Measurements from ENCODE around the gene TEKT2.
A peak's percentile ranks its signal among the peaks of the same experiment; 100 is the strongest.

The TEKT2 gene

DNA sequence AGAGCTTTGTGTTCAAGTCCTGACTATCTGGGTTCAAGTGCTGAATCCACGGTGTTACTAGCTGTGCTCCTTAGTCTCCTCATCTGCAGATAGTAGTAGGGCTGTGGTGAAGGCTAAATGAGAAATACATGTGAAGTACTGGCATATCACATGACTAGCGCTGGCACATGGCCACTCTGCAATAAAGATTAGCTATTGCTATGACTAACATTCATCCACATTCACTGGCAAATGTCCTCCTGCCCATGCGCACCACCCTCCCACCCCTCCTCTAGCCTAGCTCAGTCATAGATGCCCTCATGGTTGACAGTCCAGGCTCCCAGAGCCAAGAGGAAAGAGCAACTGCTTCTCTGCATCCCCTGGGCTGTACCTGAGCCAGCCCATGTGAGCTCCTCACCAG is 49.6 kb downstream of the TEKT2 start:
- TF ChIP-seq, protein P1, sequence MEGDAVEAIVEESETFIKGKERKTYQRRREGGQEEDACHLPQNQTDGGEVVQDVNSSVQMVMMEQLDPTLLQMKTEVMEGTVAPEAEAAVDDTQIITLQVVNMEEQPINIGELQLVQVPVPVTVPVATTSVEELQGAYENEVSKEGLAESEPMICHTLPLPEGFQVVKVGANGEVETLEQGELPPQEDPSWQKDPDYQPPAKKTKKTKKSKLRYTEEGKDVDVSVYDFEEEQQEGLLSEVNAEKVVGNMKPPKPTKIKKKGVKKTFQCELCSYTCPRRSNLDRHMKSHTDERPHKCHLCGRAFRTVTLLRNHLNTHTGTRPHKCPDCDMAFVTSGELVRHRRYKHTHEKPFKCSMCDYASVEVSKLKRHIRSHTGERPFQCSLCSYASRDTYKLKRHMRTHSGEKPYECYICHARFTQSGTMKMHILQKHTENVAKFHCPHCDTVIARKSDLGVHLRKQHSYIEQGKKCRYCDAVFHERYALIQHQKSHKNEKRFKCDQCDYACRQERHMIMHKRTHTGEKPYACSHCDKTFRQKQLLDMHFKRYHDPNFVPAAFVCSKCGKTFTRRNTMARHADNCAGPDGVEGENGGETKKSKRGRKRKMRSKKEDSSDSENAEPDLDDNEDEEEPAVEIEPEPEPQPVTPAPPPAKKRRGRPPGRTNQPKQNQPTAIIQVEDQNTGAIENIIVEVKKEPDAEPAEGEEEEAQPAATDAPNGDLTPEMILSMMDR (conservative IDR thresholded peaks at IDR 0.05; ENCODE audit: control insufficient read depth, insufficient read depth, low read depth, low read length) = no peak
- peak; percentile 96 for DNase-seq (ENCODE audit: low read depth)
- no peak overlapping the region for H3K4me3 ChIP-seq (ENCODE audit: control insufficient read depth, low read depth, low read length)

DNA sequence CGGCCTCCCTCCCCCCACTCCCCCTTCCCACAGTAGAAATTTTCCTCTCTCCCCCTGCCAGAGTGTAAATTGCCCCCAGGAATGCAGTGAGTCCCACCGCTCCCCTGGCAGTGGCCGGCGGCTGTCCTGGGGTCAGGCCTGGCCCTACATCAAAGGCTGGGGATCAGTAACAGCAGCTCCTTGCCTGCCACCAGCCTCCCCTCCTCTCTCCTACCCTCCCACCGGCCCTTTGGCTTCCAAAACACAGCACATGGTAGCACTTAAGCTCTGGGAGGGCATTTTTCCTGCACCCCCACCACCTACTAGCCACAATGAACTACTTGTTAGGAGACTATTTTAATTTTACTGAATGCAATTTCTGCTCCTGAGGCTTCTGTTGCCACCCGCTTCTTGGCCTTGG is 50.1 kb downstream of the TEKT2 start:
- TF ChIP-seq, protein P1 (conservative IDR thresholded peaks at IDR 0.05; ENCODE audit: control insufficient read depth, insufficient read depth, low read depth, low read length) = no peak
- no peak overlapping the region for H3K4me3 ChIP-seq (ENCODE audit: control insufficient read depth, low read depth, low read length)
- no peak for DNase-seq (ENCODE audit: low read depth)

DNA sequence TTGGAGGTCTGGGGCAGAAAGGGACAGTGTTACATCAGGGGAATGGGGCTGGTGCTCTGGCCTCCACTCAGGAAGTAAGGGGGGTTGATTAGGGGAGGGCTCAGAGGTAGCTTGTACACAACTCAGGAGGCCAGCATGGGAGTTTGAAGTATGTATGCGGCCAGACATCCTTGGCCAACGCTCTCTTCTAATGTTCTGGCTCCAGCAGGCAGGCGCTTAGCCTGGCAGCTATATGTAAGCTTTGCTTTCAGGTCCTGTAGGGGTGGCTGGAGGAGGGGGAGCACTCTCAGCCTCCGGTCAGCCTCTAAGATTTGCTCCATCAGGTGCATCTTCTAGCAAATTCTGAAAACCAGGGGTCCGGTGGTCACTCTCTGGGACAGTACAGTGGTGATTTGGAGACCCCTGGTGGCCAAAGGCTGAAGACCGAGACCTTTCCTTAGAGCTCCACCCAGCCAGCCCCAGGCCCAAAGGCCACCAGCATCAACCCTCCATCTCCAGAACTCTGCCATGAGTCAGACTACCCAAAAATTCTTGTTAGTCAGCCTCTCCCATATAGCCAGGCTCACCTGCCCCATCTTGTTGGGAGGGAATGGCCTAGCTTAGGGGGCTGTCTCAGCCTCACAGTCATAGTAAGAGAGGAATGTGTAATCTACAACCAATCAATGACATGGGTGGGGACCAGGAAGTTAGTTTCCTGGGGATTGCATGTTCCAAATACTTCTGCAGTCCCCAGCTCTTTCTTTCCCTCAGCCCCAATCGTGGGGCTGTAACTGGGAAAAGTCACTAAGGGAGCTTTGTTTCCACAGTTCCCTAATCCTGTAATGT is 50.8 kb downstream of the TEKT2 start:
- DNase-seq (ENCODE audit: low read depth) = peak; percentile 58
- TF ChIP-seq, protein P1 (conservative IDR thresholded peaks at IDR 0.05; ENCODE audit: control insufficient read depth, insufficient read depth, low read depth, low read length) = peak; percentile 71
- no peak overlapping the region for H3K4me3 ChIP-seq (ENCODE audit: control insufficient read depth, low read depth, low read length)

DNA sequence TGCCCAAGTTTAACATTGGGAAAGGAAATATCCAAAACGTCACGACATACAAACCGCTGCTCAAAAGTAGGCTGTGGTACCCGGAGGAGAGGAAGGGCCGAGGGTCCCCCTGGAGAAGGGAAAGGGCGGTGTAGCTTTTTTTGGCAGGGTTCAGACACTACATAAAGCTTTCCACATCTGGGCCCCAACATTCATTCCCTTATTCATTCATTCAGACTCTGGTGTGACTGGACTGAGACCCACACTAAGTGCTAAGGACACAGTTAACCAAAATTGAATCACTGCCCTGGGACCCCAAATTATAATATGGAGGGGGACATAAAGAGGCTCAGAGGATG is 51.4 kb downstream of the TEKT2 start:
- no peak for DNase-seq (ENCODE audit: low read depth)
- TF ChIP-seq, protein P1 (conservative IDR thresholded peaks at IDR 0.05; ENCODE audit: control insufficient read depth, insufficient read depth, low read depth, low read length) = no peak
- H3K4me3 ChIP-seq (ENCODE audit: control insufficient read depth, low read depth, low read length) = no peak overlapping the region

DNA sequence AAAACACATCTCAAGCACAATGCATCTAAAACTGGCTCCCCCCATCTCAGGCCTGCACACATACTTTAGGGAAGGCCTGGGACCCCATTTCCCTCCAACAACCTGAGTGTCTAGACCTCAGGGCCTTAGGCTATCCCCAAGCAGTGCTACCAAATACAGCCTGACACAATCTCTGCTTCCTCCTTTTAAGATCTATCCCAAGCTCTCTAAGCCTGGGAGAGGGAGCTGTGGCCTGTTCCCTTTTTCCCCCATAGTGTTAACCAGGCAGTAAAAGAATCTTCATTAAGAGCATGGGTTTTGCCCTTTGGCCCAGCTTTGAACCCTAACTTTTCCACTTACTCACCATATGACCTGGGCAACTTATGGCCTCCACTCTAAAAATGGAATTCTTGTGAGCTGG is 51.9 kb downstream of the TEKT2 start:
- TF ChIP-seq, protein P1 (conservative IDR thresholded peaks at IDR 0.05; ENCODE audit: control insufficient read depth, insufficient read depth, low read depth, low read length) = no peak
- no peak overlapping the region for H3K4me3 ChIP-seq (ENCODE audit: control insufficient read depth, low read depth, low read length)
- no peak for DNase-seq (ENCODE audit: low read depth)

DNA sequence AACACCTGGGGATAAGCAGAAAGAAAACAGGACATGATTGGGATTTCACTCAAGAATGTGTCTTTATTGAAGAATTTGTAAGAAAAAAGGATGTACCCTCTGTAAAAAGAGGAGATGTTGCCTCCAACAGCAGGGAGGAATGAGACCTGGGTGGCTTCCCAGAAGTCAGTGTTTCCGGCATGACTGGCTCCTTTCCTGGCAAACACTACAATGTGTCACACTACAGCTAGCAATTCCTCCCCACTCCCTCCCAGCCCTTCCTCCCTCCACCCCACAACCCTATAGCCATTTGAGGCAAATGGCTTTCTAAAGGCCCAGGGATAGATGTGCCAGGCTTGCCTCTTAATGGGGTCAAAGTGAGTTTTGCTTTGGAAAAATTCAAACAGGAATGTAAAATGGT is 52.6 kb downstream of the TEKT2 start:
- no peak overlapping the region for H3K4me3 ChIP-seq (ENCODE audit: control insufficient read depth, low read depth, low read length)
- DNase-seq (ENCODE audit: low read depth) = peak; percentile 90
- TF ChIP-seq, protein P1 (conservative IDR thresholded peaks at IDR 0.05; ENCODE audit: control insufficient read depth, insufficient read depth, low read depth, low read length) = no peak

All from fibroblast of mammary gland (primary cell).